A673 (cell line): ENCODE measurements around the gene ADAMTS19. TPM values are rescaled to one million over a fixed set of nuclear protein-coding genes. Genes with fewer than 3 reads are reported as not detected.

Experiments
- BruUV-seq: library from RNA; stranded (reverse); fragments of 400-500 nt; replicated peaks from 2 replicates; lab custom pipeline; 2021; lab: Mats Ljungman, UMichigan
- CTCF ChIA-PET: fragments of 300-600 bp; sonication (Branson Sonifier 250); formaldehyde crosslinking; loops from one replicate; lab custom pipeline; 2022; ENCODE audit warnings: antibody characterized with exemption; lab: Charles Lee
- POLR2A ChIA-PET: fragments of 300-600 bp; sonication (Branson Sonifier 250); formaldehyde crosslinking; loops from one replicate; lab custom pipeline; 2022; ENCODE audit warnings: antibody characterized with exemption; ENCODE audit not compliant: low non-redundant PET; lab: Charles Lee
- DNase-seq: peaks from one replicate; pipeline ENCODE4 v3.0.0-alpha.2; 2015; ENCODE audit warnings: low spot score
- H3K27ac ChIP-seq: fragments of 200-600 bp; sonication (generic); 2 replicates; pipeline ENCODE4 v1.5.1; 2016; ENCODE audit warnings: mixed run types, low read depth, mild to moderate bottlenecking, mixed read lengths, antibody characterized with exemption, low read length; ENCODE audit not compliant: poor library complexity, severe bottlenecking
- H3K27me3 ChIP-seq: fragments of 200-600 bp; sonication (generic); replicated peaks from 2 replicates; pipeline ENCODE4 v1.6.1; 2017; ENCODE audit warnings: mixed run types, low read depth, mild to moderate bottlenecking, mixed read lengths, antibody characterized with exemption, low read length; ENCODE audit not compliant: insufficient read depth, poor library complexity
- H3K36me3 ChIP-seq: fragments of 200-600 bp; sonication (generic); 2 replicates; pipeline ENCODE4 v1.6.1; 2016; ENCODE audit warnings: mixed run types, mild to moderate bottlenecking, mixed read lengths, antibody characterized with exemption, low read length; ENCODE audit not compliant: insufficient read depth, poor library complexity, severe bottlenecking
- H3K4me1 ChIP-seq: fragments of 200-600 bp; sonication (generic); 2 replicates; pipeline ENCODE4 v1.6.1; 2017; ENCODE audit warnings: mixed run types, mild to moderate bottlenecking, mixed read lengths, antibody characterized with exemption, low read length; ENCODE audit not compliant: insufficient read depth, poor library complexity, severe bottlenecking
- H3K4me3 ChIP-seq: fragments of 200-600 bp; sonication (generic); 2 replicates; pipeline ENCODE4 v1.5.1; 2016; ENCODE audit warnings: low read depth, mixed run types, mild to moderate bottlenecking, mixed read lengths, low read length; ENCODE audit not compliant: poor library complexity, severe bottlenecking
- H3K9me3 ChIP-seq: fragments of 200-600 bp; sonication (generic); 2 replicates; pipeline ENCODE4 v1.6.1; 2016; ENCODE audit warnings: mixed run types, low read depth, mild to moderate bottlenecking, mixed read lengths, antibody characterized with exemption, low read length; ENCODE audit not compliant: poor library complexity, severe bottlenecking
- CTCF ChIP-seq: fragments of 300-800, 200-600 bp; sonication (generic); conservative IDR thresholded peaks from 2 replicates; pipeline ENCODE4 v1.5.1; 2017; ENCODE audit warnings: low read depth, mild to moderate bottlenecking, antibody characterized with exemption, low read length, moderate library complexity, mixed read lengths
- EZH2 ChIP-seq: fragments of 200-600 bp; sonication (generic); IDR thresholded peaks from 2 replicates; pipeline ENCODE4 v1.6.1; 2017; ENCODE audit warnings: borderline replicate concordance, low read depth, mild to moderate bottlenecking, mixed read lengths, antibody characterized with exemption, low read length; ENCODE audit not compliant: poor library complexity, severe bottlenecking
- intact Hi-C: fragments of 100-400 bp; cut with micrococcal nuclease; formaldehyde crosslinking; loops from one replicate; pipeline ENCODE4 v1.10.0; 2022; ENCODE audit not compliant: unreplicated experiment
- total RNA-seq: library from RNA; stranded (reverse); gene quantifications from 2 replicates; pipeline ENCODE4 v1.2.3, GENCODE V29; 2021

ADAMTS19 gene
- total RNA-seq, 1 experiment from 2014 or later, result not detected

DNA sequence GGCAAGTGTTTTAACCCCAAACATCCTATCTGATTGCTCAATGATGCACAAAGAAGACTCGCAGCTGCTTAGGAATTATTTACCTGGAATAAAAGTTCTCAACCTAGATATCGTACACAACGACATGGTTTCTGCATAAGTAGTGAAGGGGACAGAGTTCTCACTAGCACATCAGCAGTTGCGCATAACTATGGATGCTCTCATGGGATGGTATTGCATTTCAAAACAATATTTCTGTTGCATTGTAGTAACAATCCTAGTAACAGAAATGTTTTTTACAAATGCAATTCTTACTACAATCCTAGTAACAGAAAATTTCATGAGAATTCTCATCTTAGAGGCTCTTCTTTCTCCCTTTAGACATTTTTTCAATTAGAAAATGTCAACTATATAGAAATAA, 193.3 kb downstream of the ADAMTS19 start:
- peaks cover 5% of the 10 kb centered on the region for H3K27me3 ChIP-seq
- DNase-seq, result no peak
- H3K36me3 ChIP-seq, result no peaks in the 10 kb centered on the region
- H3K4me1 ChIP-seq, result no peaks in the 10 kb centered on the region
- TF ChIP-seq EZH2, result no peak
- H3K27ac ChIP-seq, result no peak overlapping the region
- no TSS peak for BruUV-seq
- POLR2A ChIA-PET, result no interaction called here
- intact Hi-C loops, result no loop called here
- CTCF ChIA-PET, result no interaction called here
- H3K4me3 ChIP-seq, result no peak overlapping the region
- H3K9me3 ChIP-seq, result no peaks in the 10 kb centered on the region

GRCh38 chr5:129656952-129657351, 196.9 kb downstream of the ADAMTS19 start:
- Histone ChIP-seq H3K27ac (no peak overlapping the region), H3K9me3 (no peaks in the 10 kb centered on the region), H3K27me3 (peaks cover 5% of the 10 kb centered on the region), H3K4me3 (no peak overlapping the region), H3K36me3 (no peaks in the 10 kb centered on the region), H3K4me1 (no peaks in the 10 kb centered on the region)
- ChIA-PET POLR2A (no interaction called here), CTCF (no interaction called here)
- BruUV-seq, result no TSS peak
- DNase-seq, result no peak
- TF ChIP-seq EZH2, result no peak
- intact Hi-C loops, result no loop called here

DNA sequence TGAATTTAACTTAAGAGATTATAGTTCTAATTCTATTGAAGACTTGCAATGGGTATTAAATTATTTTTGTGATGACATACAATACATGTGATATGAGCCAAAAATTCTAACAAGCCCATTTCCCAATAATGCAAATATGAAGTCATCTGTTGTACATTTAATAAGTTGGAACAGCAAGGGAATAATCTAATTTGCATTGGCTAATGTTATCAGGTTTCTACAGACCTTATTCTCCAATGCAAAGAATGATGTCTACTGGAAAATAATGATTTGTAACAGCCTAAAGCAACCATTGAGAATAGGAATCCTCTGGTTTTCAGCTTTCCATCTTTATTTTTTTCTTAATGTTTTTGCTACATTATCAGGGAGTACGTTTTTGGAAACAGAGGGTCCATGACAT, 198.7 kb downstream of the ADAMTS19 start:
- Histone ChIP-seq H3K27me3 (no peaks in the 10 kb centered on the region), H3K36me3 (no peaks in the 10 kb centered on the region), H3K4me1 (no peaks in the 10 kb centered on the region), H3K9me3 (no peaks in the 10 kb centered on the region), H3K27ac (no peak overlapping the region), H3K4me3 (no peak overlapping the region)
- intact Hi-C loops, result no loop called here
- TF ChIP-seq EZH2 (no peak), CTCF (no peak)
- no TSS peak for BruUV-seq
- CTCF ChIA-PET, result no interaction called here
- POLR2A ChIA-PET, result no interaction called here
- DNase-seq, result no peak

DNA sequence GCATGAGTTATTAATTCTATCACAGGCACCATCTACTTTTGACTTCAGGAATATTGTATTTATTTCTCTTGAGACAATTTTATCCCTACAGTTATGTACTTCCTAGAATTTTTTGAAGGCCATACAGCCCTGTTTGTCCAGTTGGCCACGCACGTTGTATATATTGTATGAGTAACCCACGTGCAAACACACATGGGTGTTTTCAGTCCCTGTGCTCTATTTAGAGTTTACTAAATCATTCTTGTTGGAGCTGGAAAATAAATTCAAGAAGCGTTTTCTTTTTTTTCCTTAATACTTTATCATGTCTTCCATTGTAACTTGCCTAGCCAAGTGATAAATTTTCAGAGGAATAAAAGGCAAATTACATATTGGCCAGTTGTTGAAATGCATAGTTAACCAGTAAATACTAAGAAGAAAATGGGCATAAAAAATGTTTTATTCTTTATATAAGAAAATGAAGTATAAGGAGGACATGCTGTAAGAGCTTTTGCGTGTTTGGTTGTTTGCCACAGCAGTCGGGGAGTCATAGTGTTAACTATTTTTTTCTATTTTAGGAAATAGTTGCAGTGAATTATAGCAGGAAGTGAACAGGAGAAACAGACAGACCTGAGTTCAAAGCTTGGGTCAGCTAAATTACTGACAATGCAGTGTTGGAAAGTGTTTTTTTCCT, 201.4 kb downstream of the ADAMTS19 start:
- TF ChIP-seq EZH2 (no peak), CTCF (no peak)
- DNase-seq, result no peak
- no TSS peak for BruUV-seq
- Histone ChIP-seq H3K9me3 (no peaks in the 10 kb centered on the region), H3K4me1 (no peaks in the 10 kb centered on the region), H3K4me3 (no peak overlapping the region), H3K27me3 (no peaks in the 10 kb centered on the region), H3K27ac (no peak overlapping the region), H3K36me3 (no peaks in the 10 kb centered on the region)
- ChIA-PET POLR2A (no interaction called here), CTCF (no interaction called here)
- intact Hi-C loops, result no loop called here
